ENCODE measurements around the gene CCDC110.

DNA sequence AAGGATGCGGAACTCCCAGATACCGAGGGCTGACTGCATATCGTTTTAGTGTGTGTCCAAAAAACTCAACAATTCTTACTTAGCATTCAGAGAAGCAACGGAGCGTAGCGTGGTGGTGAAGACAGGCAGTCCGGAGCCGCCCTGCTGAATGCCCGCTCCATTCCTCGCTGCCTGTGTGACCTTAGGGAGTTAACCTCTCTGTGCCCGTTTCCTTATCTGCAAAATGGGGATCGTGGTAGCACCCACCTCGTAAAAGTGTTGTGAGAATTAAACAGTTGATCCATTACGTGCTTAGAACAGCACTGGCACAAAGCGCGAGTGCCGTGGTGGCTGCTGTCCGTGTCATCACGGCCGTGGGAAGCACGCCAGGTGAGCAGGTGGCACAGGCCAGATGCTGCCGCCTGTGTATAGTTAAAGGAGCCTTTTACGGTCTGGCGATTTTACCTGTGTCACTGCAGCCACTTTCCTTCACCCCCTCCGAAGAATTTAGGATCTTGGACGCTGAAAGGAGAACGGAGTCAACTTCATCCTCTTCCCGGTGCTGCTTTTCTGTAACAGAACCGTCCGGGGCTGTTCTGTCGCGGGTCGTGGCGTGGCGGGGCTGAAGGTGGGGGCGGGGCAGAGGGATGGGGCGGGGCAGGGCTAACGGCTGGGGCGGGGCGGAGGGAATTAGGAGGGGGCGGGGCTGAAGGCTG is 885 bp downstream of the CCDC110 start:
- TF ChIP-seq CTCF (IDR thresholded peaks at IDR 0.05; ENCODE audit: insufficient read depth, low read length): no peak
- TF ChIP-seq, protein P1, sequence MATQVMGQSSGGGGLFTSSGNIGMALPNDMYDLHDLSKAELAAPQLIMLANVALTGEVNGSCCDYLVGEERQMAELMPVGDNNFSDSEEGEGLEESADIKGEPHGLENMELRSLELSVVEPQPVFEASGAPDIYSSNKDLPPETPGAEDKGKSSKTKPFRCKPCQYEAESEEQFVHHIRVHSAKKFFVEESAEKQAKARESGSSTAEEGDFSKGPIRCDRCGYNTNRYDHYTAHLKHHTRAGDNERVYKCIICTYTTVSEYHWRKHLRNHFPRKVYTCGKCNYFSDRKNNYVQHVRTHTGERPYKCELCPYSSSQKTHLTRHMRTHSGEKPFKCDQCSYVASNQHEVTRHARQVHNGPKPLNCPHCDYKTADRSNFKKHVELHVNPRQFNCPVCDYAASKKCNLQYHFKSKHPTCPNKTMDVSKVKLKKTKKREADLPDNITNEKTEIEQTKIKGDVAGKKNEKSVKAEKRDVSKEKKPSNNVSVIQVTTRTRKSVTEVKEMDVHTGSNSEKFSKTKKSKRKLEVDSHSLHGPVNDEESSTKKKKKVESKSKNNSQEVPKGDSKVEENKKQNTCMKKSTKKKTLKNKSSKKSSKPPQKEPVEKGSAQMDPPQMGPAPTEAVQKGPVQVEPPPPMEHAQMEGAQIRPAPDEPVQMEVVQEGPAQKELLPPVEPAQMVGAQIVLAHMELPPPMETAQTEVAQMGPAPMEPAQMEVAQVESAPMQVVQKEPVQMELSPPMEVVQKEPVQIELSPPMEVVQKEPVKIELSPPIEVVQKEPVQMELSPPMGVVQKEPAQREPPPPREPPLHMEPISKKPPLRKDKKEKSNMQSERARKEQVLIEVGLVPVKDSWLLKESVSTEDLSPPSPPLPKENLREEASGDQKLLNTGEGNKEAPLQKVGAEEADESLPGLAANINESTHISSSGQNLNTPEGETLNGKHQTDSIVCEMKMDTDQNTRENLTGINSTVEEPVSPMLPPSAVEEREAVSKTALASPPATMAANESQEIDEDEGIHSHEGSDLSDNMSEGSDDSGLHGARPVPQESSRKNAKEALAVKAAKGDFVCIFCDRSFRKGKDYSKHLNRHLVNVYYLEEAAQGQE (IDR thresholded peaks at IDR 0.05; ENCODE audit: insufficient replicate concordance, low read depth): no peak
- no peak for TF ChIP-seq GABPA (IDR thresholded peaks at IDR 0.05; ENCODE audit: low read depth)
- TF ChIP-seq POLR2AphosphoS5 (IDR thresholded peaks at IDR 0.05; ENCODE audit: low read depth): no peak
